ENCODE data around the gene SERPIND1. TPM values are rescaled to one million over a fixed set of nuclear protein-coding genes. Genes with fewer than 3 reads are reported as not detected.
"Not testable (repeated sequence)": the region's sequence is repeated elsewhere in the genome, so short reads cannot be mapped to it uniquely, and the experiment has no call there.

Gene SERPIND1
- total RNA-seq, 1 donor from 2014 or later, result 0.13 TPM

GRCh38 chr22:20769496-20769826 is 4.5 kb upstream of the SERPIND1 start:
- intact Hi-C loops (cut with DNase I); DNase-seq (ENCODE audit: low spot score): not testable (repeated sequence)

DNA sequence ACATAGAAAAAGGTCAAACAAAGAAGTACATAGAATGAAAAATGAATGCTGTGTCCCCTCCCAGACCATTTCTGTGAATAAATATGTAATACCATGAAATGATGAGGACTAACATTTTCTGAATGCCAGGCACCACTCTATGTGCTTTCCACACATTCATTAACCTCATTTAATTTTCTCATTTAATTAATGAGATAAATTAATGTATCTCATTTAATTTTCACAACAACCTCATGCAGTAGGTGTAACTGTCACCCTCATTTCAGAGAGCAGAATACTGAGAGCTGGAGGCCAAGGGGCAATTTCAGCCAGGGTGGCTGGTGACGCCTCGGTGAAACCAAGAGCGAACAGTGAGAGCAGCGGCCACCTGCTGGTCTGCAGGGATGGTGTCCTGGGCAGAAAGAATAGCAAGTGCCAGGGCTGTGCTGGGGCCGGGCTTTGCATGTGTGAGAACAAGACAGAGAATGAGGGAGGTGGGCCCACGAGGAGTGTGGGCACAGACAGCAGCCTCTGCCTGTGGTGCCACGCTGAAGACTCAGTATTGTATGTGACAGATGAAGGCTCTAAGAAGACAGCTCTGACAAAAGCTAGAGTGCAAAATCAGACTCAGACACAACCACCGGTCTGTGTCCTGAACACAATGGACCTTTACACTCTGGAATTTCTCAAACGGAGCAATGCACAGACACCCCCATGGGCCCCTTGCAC is 1.8 kb upstream of the SERPIND1 start:
- no peak for DNase-seq (ENCODE audit: low spot score)
- intact Hi-C loops (cut with DNase I), result no loop called here

- DNase-seq (ENCODE audit: low spot score), result no peak
- intact Hi-C loops (cut with DNase I), result no loop called here
Observed at GRCh38 chr22:20774882-20775281, 969 bp downstream of the SERPIND1 start.

- intact Hi-C loops (cut with DNase I), result no loop called here
- DNase-seq (ENCODE audit: low spot score), result no peak
Observed at GRCh38 chr22:20775342-20775895, 1.5 kb downstream of the SERPIND1 start.

DNA sequence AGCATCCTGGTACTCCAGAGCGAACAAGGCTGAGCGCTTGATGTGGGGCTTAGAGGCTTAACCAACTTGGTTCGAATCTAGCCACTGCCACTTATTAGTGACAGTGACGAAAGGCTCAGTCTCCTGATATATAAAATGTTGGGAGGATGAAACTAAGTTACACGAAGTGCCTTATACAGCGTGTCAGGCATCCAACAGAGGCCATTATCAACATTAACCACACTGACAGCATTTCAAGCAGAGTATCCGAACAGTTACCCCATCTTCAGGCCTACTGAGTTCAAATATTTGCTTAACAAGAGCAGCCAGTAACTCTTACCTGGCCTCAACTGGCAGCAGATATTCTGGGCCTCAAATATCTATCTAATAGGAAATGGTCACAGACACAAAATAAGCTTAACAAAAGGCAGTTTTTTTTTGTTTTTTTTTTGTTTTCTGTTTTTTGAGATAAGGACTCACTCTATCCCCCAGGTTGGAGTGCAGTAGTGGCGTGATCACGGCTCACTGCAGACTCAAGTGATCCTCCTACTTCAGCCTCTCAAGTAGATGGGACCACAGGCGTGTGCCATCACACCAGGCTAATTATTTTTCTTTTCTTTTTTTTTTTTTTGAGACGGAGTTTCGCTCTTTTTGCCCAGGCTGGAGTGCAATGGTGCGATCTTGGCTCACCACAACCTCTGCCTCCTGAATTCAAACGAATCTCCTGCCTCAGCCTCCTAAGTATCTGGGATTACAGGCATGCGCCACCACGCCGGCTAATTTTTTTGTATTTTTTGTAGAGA is 2.9 kb downstream of the SERPIND1 start:
- DNase-seq (ENCODE audit: low spot score), result no peak
- intact Hi-C loops (cut with DNase I), result no loop called here

- no peak for DNase-seq (ENCODE audit: low spot score)
- intact Hi-C loops (cut with DNase I), result no loop called here
Observed at GRCh38 chr22:20777420-20778177, 3.7 kb downstream of the SERPIND1 start.

DNA sequence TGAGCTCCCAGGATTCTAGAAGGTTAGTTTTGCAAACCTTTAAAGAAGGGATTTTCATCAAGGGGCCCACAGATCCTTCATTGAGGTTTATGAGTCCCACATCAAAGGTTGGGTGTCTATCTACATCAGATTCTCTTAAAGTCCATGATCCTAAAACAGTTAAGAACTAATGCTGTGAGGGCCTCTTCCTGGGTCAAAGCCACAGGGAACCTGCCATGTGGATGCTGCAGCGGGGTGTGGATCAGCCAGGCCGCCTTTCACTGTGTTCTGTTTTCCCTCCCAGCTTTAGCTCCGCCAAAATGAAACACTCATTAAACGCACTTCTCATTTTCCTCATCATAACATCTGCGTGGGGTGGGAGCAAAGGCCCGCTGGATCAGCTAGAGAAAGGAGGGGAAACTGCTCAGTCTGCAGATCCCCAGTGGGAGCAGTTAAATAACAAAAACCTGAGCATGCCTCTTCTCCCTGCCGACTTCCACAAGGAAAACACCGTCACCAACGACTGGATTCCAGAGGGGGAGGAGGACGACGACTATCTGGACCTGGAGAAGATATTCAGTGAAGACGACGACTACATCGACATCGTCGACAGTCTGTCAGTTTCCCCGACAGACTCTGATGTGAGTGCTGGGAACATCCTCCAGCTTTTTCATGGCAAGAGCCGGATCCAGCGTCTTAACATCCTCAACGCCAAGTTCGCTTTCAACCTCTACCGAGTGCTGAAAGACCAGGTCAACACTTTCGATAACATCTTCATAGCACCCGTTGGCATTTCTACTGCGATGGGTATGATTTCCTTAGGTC is 5.3 kb downstream of the SERPIND1 start:
- DNase-seq (ENCODE audit: low spot score), result no peak
- intact Hi-C loops (cut with DNase I), result no loop called here

DNA sequence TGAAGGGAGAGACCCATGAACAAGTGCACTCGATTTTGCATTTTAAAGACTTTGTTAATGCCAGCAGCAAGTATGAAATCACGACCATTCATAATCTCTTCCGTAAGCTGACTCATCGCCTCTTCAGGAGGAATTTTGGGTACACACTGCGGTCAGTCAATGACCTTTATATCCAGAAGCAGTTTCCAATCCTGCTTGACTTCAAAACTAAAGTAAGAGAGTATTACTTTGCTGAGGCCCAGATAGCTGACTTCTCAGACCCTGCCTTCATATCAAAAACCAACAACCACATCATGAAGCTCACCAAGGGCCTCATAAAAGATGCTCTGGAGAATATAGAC is 5.9 kb downstream of the SERPIND1 start:
- intact Hi-C loops (cut with DNase I), result no loop called here
- no peak for DNase-seq (ENCODE audit: low spot score)

DNA sequence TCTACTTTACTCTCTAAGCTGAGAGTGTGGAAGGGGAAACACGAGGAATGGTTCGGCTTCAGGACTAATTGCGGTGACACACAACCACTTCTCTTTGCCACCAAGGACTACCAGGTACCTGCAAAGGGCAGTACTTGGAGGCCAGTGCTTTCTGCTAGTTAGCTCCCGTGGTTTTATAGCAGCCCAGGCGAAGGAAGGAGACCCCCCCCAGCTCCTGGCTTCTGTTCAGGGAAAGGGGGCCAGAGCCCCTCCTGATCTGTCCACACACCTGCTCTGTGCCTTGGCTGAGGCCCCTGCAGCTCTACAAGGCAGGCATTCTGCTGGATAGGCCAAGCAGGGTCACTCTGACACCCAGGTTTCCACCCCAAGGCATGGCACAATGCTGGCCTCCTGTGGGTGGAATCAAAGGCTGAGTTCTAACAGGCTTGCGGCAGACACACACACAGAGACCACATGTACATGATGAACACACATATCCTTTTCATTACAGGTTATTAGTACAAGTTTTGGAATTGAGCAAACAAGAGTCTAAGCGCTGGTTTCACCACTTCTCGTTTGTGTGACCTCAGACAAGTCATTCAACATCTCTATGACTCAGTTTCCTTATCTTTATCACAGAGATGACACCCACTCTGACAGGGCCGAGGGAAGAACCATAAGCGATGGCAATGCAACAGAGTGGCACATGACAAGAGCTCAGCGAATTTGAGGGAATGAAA is 7.5 kb downstream of the SERPIND1 start:
- intact Hi-C loops (cut with DNase I), result no loop called here
- DNase-seq (ENCODE audit: low spot score), result no peak

- intact Hi-C loops (cut with DNase I), result no loop called here
- DNase-seq (ENCODE audit: low spot score), result no peak
Observed at GRCh38 chr22:20782083-20782482, 8.2 kb downstream of the SERPIND1 start.

DNA sequence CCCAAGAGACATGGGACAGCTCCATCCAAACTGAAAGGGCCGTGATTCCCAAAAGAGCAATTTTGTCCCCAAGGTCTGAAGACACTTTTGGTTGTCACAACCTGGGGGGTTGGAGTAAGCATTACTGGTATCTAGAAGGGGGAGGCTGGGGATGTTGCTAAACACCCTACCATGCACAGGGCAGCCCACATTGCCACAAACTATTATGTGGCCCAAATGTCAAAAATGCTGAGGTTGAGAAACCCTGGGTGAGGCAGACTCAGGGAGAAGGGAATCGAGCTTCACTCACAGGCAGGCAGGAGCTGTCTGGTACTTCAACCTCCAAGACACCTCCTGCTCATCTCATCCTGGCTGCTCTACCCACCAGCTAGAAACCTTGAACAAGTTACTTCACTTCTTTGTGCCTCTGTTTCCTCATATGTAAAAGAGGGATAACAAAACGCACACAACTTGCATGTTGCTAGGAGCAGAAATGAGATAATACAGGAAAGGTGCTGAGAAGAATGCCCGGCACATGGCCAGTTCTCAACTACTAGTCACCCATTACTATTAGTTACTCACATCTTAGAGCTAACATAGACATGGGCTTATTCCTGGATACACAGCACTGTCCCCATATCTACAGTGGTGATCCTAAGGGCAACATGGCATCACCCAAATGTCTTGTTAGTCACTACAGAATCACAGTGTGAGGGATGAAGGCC is 8.8 kb downstream of the SERPIND1 start:
- intact Hi-C loops (cut with DNase I), result no loop called here
- DNase-seq (ENCODE audit: low spot score), result no peak

DNA sequence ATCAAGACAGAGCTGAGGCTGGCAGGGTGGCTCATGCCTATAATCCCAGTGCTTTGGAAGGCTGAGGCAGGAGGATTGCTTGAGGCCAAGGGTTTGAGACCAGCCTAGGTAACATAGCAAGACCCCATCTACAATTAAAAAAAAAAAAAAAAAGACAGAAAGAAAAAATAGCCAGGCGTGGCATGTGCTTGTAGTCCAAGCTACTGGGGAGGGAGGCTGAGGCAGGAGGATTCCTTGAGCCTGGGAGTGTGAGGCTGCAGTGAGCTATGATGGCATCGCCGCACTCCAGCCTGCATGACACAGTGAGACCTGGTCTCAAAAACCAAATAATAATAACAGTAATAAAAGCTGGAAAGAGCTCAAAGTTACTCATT is 9.4 kb downstream of the SERPIND1 start:
- DNase-seq (ENCODE audit: low spot score), result no peak

DNA sequence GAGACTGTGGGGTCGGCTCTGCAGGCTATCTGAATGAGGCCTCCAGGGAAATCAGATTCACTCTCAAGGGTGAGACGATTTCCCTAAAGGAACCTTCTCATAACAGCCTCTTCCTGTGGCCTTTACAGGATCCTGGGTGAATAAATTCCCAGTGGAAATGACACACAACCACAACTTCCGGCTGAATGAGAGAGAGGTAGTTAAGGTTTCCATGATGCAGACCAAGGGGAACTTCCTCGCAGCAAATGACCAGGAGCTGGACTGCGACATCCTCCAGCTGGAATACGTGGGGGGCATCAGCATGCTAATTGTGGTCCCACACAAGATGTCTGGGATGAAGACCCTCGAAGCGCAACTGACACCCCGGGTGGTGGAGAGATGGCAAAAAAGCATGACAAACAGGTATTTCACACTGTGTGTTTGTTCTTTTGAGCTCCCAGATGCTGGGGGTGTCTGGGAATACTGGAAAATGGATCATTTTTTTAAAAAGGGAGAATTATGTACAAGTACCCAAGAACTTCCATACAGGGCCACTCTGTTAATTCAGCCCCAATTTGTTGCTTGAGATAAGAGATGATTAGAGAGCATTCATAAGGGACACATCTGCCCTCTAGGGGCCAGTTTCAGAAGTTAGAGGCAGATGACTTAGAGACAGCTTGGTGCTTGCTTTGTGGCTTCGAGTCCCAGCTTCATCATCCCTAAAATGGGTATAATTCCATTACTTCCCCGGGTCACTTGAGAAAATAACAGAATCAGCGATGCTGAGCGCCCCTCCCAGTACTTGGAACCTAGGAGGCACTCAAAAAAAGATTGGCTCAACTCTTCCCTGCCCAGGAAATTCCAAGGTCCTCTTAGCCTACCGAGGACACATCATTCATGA is 10.2 kb downstream of the SERPIND1 start:
- no peak for DNase-seq (ENCODE audit: low spot score)
- intact Hi-C loops (cut with DNase I), result no loop called here

More for the DNA sequence above, 9.4 kb downstream of the SERPIND1 start:
- intact Hi-C loops (cut with DNase I), result no loop called here

DNA sequence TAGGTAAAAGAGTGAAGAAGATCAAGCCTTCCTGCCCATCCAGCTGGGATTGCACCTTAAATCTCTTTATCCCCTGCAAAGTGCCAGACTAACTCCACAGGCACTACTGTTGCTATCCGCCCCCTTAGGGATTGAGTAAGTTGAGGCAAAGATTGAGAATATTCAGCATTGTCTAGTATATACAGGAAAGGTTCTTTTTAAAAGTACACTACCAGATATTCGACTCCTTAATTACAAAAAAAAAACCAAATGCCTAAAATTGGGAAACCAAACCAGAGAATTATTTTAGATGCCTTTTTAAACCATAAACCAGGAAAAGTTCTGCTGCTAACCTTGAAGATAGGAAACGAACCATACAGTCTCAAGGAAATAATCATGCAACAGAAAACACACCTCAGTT is 11.5 kb downstream of the SERPIND1 start:
- intact Hi-C loops (cut with DNase I), result no loop called here
- no peak for DNase-seq (ENCODE audit: low spot score)

DNA sequence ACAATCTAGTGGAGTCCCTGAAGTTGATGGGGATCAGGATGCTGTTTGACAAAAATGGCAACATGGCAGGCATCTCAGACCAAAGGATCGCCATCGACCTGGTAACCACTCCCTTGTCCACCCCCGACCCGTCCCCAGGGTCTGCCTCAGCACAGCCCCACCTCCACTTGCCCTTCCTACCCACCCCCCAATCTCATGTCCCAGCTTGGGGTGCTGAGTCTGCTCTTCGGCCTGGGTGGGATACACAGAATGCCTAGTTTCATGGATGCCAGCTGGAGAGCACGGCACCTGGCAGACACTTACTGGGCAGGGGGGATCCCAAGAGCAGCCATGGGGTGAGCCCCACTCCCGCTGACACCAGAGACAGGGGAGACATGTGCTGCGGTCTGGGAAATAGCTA is 12.1 kb downstream of the SERPIND1 start:
- no peak for DNase-seq (ENCODE audit: low spot score)
- intact Hi-C loops (cut with DNase I), result no loop called here

- no peak for DNase-seq (ENCODE audit: low spot score)
- intact Hi-C loops (cut with DNase I), result no loop called here
Observed at GRCh38 chr22:20786536-20786979, 12.6 kb downstream of the SERPIND1 start.

- intact Hi-C loops (cut with DNase I), result no loop called here
- no peak for DNase-seq (ENCODE audit: low spot score)
Observed at GRCh38 chr22:20787223-20787622, 13.3 kb downstream of the SERPIND1 start.
